GM12865 (cell line): Measurements from ENCODE around the gene CDC42BPB.

Experiments
- DNase-seq: peaks from one replicate; pipeline ENCODE4 v3.0.0; 2010; ENCODE audit warnings: low read depth
- H3K4me3 ChIP-seq: 2 replicates; pipeline ENCODE4 v1.5.1; 2011; ENCODE audit warnings: mild to moderate bottlenecking, low read depth, low read length, control low read depth
- TF ChIP-seq, protein P1 (sequence below): IDR thresholded peaks from 2 replicates; pipeline ENCODE4 v1.5.1; 2011; ENCODE audit warnings: low read length, control low read depth, low read depth, inconsistent platforms; ENCODE audit not compliant: insufficient read depth; ENCODE audit errors: missing control alignments

Gene CDC42BPB

DNA sequence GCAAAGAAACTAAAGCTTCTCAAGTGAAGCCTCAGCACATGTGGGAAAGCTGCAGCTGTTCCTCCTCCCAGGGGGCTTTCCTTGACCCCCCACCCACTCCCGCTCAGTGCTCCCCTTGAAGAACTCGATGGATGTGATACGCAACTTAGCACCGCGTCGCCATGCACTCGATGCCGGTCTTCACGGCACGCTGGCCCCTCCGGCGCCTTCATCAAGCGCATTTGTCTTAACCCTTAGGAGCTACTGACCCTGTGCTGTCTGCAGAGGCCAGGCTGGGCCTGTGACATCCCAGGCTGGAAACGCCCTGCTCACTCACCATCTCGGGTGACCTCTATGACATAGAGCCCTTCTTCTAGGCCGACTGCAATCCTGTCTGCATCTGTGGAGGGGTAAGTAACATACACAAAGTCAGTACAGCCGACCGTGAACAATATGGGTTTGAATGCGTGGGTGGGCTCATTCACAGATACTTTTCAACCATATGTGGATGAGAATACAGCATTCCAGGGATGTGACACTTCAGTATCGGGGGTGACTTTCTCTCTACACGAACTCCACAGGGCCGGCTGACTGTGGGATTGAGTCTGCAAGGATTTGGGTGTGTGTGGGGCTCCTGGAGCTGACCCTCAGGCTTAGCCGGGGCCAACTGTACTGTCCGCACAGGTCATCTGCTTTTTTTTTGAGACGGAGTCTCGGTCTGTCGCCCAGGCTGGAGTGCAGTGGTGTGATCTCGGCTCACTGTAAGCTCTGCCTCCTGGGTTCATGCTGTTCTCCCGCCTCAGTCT is 111.8 kb downstream of the CDC42BPB start:
- no peak overlapping the region for H3K4me3 ChIP-seq
- TF ChIP-seq, protein P1, sequence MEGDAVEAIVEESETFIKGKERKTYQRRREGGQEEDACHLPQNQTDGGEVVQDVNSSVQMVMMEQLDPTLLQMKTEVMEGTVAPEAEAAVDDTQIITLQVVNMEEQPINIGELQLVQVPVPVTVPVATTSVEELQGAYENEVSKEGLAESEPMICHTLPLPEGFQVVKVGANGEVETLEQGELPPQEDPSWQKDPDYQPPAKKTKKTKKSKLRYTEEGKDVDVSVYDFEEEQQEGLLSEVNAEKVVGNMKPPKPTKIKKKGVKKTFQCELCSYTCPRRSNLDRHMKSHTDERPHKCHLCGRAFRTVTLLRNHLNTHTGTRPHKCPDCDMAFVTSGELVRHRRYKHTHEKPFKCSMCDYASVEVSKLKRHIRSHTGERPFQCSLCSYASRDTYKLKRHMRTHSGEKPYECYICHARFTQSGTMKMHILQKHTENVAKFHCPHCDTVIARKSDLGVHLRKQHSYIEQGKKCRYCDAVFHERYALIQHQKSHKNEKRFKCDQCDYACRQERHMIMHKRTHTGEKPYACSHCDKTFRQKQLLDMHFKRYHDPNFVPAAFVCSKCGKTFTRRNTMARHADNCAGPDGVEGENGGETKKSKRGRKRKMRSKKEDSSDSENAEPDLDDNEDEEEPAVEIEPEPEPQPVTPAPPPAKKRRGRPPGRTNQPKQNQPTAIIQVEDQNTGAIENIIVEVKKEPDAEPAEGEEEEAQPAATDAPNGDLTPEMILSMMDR, result no peak
- DNase-seq, result no peak

DNA sequence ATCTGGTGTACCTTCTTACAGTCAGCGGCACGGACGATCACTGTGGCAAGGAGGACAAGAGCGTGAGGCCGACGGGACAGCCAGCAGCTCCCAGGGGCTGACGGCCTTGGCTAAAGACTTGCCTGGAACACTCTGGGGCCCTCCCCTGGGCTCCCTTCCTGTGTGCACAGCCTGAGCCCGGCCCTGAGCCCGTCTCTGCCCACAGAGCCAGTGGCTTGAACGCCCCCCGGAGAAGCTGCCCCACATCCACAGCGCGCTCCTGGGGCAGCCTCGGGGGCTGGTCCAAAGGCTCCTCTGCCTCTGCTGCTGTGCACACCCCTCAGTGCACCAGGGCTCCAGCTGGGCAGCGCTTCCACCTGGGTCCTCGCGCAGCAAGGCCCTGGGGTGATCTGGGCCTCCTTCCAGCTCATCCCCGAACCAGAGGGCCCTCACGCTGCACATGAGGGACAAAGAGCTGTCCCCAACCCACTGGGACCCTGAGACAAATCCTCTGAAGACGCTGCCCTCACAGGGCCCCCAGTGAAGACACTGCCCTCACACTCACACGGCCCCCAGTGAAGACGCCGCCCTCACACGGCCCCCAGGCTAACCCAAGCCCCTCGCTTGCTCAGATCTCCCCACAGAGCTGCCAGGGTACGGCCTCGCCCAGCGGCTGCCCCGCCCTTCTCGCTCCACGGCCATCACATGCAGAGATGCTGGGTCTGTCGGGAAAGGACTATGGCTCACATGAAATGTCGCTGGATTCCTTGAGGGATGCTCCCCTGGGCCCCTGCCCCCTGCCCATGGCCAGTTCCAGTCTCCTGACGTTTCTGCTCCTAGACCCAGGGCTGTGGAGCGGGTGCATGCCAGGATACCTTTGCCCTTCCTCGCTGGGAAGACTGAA is 112.7 kb downstream of the CDC42BPB start:
- H3K4me3 ChIP-seq, result no peak overlapping the region
- no peak for DNase-seq
- TF ChIP-seq, protein P1, result no peak

DNA sequence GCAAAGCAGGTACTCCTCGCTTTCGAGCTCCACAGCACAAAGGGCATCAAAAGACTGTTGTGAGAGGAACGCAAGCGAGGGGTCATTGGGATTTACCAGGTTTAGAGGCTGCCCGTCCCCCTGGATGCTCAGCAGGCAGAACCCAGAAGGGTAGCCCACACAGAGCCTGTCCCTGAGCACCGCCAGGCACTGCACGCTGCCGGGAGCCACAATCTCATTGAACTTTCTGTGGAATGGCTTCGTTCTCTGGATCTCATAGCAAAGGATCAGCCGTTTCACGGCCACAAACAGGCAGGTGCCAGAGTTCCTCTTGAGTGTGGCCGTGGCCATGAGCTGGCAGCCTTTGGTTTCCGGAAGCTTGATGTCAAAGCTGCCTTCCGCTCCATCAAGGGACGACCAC is 113.4 kb downstream of the CDC42BPB start:
- no peak for DNase-seq
- TF ChIP-seq, protein P1, result no peak
- no peak overlapping the region for H3K4me3 ChIP-seq

DNA sequence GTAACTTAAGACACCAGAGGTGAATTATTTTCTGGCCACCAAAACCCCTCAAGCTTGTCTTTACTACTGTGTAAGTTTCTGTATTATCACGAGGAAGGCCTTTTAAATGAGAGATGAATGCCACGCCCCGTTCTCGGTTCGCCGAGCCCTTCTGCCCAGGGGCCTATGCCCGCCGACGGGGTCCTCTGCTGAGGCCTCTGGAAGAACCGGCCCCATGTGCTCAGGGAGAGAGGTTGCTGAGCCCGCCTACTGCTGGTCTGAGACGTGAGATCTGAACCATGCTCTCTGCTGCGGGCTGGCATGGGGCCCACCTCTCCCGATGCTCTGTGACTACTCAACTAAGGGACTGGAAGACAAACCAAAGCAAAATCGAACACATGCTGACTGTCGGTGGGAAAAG is 113.9 kb downstream of the CDC42BPB start:
- TF ChIP-seq, protein P1, result no peak
- no peak for DNase-seq

DNA sequence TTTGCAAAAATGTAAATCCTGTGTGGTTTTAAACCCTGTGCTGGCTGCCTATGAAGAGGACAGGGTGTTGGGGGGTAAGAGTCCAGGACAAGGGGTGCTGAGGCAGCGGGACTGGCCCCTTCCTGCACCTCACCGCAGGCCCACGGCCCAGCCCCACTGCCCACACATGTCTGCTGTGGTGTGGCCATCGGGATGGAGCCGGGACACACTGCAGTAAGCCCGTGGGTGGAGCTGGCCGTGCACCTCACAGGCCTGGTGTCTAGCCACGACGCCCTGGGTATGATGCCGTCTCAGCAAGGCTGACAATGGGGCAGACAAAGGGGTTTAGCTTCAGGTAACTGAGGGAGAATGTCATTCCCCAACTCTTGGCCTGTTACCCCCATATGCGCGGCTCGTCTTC is 115.3 kb downstream of the CDC42BPB start:
- no peak overlapping the region for H3K4me3 ChIP-seq
- no peak for DNase-seq
- TF ChIP-seq, protein P1, result no peak

More for the DNA sequence above, 113.9 kb downstream of the CDC42BPB start:
- no peak overlapping the region for H3K4me3 ChIP-seq

DNA sequence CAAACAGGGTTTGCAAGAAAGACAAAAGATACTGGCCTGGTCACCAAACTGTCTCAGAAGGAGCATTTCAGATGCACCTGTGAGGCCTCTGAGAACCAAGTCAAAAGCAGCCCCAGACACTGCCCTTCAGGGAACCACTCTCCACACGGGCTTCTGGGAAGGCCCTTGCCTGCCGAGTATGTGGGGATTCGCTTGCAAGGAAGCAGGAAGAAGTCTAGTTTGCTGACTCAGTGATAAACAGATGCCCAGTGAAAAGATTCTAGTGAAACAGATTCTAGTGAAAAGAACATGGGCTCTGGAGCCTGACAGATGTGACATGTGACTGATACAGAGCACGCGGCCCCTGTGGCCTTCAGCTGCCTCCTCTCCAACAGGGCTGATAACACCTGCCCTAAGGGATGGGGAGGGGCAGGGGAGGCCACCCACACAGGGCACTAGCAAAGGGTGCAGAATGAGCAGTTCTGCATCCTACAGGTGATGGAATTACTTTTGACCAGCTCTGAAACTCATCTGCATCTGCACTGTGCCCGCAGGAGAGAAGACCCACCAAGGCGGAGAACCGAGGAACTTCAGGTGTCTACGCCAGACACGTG is 115.8 kb downstream of the CDC42BPB start:
- TF ChIP-seq, protein P1, result no peak
- no peak for DNase-seq
- H3K4me3 ChIP-seq, result no peak overlapping the region
